NCI-H524 (cell line): ENCODE data around the gene UBAC1.

Experiments used
- DNase-seq, 2 experiments: peaks; one replicate each; lab custom pipeline; 2025; lab: John Stamatoyannopoulos, UW

The UBAC1 gene, protein sequence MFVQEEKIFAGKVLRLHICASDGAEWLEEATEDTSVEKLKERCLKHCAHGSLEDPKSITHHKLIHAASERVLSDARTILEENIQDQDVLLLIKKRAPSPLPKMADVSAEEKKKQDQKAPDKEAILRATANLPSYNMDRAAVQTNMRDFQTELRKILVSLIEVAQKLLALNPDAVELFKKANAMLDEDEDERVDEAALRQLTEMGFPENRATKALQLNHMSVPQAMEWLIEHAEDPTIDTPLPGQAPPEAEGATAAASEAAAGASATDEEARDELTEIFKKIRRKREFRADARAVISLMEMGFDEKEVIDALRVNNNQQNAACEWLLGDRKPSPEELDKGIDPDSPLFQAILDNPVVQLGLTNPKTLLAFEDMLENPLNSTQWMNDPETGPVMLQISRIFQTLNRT

DNA sequence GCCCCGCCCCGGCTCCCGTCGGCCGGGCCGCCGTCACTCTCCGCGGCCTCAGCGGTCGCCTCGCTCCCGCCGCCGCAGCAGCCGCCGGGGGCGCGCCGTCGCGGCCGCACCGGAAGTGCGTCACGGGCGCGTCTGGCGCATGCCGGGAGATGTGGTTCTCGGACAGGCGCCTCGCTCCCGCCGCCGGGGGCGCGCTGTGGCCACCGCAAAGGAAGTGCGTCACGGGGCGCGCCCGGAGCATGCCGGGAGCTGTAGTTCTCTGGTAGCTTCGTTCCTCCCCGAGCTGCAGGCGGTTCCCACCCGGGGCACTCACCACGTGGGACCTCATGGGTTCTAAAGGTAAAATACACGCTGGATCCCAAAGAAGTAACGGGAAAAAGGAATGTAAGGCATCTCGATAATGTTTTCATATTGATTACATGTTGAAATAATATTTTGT, at the start of gene UBAC1:
UBAC1 (minus strand) TSS at position 97 of the 439 bp plus-strand sequence. CDS start 211 bp downstream, outside the sequence.
- peak; percentile 94 to 98 for DNase-seq

DNA sequence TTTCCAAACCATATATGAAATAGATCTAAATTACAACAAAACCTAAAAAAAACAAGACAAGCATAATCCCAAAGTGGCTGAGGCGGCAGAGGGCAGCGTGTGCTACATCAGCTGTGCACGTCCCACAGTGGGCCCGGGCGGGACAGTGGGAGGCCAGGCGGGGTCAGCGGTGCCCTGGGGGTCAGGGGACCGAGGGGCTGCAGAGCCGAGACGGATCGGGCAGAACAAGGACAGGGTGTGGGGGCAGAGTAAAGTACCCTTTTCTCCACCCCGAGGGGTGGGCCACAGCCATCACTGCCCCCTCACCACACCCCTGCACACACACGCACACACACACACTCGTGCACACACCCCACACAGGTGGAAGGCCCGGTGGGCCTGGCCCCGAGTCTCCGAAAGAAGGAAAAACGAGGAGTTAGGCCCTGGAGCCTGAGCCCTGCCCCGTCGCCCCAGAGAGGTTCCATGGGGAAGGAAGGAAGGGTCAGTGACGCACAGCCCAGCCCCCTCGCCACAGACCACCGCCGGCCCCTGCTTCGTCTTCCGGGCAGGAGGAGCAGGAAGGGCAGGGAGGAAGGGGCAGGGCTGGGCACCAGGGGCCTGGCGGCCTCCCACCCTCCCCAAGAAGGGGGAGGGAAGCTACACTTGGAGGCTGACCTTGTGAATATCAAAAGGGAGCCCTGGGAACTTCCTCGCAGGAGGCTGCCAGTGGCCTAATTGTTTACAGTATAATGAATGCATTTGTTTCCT, 49.6 kb upstream of the UBAC1 start:
- DNase-seq: no peak

DNA sequence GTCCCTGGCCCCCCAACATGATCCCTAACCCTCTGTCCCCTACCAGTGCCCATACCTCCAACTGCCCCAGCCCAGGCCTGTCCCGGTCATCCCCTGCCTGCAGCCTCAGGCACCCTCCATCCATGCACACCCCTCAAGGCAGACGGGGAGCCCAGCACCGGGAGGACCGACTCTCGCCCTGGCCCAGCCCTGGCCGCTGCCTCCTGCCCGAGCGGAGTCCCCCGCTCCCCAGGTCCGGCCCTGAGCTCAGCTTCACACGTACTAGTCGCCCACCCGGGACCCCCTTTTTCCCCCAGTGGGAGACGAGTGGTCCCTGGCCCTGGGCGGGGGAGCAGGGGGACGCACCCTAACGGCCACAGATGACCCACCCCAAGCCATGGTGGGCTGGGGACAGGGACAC, 49.0 kb upstream of the UBAC1 start:
- no peak for DNase-seq

DNA sequence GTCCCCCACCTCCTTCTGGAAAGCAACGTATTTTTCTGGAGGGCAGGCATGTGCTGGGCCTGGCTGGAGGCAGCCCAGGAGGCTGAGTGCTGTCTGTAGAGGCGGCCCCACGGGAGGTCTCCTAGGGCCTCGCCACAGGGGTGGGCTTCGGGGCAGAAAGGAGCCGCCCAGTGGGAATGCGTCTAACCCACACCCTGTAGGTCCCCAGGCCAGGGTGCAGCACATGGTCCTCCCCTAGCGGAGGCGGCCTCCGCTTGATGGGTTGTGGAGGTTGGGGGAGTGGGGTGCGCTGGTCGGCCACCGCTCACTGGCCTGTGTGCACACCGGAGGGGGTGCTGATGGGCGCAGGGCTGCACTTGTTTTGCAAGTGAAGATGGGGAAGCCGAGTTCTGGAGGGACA, 48.3 kb upstream of the UBAC1 start:
- no peak for DNase-seq

DNA sequence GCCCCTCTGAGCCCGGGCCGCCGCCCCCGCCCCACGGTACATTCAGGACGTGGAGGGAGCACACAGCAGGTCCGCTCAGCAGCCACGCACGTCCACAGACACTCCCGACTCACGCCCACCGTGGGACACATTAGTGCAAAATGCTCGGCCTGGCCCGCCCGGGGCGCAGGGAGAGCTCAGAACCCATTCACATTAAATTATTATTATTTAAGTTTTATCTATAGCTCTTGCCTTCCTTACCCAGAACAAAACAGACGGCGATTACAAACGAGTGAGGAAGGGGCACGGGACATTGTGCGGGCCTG, 47.5 kb upstream of the UBAC1 start:
- DNase-seq: no peak

DNA sequence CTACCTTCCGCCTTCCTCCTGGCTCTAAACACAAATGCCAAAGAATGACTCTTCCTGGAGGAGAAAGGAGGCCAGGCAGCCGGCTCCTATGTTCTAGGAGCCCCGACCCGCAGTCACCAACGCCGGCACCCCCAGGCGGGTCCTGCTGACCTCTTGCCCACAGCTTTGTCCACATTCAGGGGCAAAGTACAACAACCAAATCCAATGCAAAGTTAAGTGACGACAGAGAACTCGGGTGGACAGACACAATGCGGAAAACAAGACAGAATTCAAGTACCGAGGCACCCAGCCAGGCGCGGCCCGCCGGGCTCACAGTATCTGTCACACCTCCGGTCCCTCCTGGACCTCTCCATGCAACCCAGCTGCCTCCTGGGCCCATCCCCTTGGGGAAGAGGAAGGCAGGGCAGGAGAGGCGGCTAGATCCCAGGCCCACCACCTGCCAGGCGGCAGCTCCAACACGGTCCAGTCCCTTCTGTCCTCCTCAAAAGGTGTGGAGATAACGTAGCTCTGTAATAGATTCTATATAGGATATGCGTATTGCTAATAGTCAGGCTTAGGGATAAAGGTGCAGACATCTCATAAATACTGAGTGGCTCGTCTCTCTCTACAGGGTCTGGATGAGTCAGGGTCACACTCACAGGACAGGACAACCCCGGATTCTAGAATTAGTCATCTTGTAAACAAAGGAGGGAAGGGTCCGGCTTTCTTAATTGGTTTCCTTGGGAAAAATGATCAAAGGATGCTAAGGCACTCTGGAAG, 46.9 kb upstream of the UBAC1 start:
- no peak for DNase-seq

DNA sequence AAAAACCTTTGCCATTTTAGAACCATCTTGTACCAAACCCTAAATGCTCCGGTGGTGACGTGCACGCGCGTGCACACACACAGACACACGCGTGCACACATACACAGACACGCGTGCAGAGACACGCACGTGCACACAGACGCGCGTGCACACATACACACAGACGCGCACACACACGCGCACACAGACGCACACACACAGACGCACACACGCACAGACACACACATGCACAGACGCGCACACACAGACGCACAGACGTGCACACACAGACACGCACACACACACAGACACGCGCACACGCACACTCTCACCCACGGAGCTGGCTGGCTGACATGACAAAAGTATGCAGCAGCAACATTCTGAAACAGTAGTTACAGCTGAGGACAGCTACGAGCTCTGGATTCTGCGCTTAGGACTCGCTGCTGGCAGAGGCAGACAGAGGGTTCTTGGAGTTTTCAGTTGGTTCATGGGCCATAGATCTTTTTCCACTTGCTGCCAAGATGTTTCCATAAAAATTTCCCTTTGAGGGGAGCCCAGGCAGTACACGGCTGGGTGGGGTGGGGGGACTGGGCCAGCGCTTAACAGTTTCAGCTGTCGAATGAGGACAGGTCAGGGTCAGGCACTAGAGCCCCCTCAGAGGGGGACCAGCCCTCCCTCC, 46.2 kb upstream of the UBAC1 start:
- no peak for DNase-seq

DNA sequence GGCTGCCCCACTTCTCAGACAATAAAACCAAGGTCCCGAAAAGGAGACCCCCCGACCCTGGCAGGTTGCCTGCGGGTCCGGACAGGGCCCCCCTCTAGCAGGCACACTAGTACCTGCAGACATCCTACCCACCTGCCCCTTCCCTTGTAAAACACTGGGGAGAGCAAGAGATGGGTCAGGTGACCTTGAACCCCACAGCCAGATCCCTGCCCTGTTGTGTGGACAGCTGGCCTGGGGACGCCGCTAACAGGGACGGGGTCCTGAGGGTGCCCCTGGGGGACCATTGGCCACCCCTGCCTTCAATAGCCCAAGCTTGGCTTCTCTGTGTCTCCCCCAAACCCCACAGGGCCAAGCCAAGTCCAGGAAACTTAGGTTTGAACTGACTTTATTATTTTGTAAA, 45.0 kb upstream of the UBAC1 start:
- no peak for DNase-seq

DNA sequence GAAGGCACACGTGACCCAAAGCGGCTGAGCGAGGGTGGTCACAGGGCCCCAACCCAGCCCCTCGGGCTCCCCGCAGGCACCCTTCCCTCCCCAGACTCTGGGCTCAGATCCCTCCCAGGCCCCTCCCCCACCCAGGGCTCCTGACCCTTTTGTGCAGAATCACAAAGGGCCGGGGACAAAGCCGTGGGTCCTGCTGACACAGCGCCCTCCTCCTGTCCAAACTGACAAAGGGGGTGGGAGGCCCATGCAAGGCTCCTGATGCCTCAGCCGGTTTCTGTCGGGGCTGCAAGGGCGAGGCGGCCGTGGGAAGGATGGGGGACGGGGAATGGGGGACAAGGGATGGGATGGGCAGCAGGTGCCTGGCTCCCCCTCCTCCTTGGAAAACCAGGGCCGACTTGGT, 43.5 kb upstream of the UBAC1 start:
- no peak for DNase-seq

DNA sequence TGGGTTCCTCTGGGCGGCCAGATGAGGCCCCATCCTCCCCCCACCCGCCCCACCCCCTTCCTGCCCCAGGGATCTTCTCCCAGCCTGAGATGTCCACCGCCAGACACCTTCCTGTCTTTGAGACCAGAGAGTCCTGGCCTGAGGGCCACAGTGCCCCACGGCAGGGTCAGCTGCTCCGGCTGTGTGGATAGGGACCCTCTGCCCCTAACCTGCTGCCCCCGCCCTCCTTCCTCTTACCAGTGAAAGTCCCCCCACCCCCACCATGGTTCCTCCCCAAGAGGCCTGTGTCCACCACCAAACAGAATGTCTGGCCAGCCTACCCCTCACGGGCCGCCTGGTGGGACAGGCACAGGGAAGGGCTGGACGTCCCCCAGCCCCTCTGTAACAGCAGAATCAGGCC, 43.0 kb upstream of the UBAC1 start:
- DNase-seq: no peak

DNA sequence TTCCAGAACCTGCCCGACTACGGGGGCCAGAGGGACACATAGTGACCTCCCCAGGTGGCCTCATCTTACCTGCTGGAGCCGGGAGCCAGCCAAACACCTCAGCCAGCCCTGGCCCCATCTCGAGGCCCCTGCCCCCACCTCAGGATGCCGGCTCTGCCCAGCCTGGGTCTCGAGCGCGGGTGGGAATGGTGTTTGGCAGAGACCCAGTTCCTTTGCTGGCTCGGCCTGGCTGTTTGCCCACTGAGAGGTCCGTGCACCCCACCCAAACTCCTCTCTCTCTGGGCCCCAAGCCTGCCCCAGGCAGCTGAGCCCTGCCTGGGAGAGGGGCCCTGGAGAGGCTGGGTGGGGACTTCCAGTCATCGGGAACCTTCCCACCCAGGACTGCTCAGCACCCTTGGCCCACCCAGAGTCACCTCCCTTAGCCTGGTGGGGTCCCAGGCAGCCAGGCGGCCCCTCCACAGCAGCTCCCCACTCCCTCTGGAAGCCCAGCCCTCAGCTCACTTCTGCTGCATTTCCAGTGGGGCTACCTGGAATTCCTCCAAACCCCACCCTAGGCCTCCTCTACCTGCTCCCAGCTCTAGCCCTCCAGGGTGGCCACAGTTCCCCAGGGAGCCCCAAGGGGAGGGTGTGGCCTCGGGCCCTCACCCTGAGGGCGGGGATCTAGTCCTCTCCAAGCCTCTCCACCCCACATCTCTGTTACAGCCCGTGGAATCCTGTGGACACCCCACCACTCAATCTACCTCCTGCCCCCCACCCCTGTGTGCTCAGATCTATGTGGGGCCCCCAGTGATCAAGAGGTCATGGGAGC, 42.4 kb upstream of the UBAC1 start:
- no peak for DNase-seq

DNA sequence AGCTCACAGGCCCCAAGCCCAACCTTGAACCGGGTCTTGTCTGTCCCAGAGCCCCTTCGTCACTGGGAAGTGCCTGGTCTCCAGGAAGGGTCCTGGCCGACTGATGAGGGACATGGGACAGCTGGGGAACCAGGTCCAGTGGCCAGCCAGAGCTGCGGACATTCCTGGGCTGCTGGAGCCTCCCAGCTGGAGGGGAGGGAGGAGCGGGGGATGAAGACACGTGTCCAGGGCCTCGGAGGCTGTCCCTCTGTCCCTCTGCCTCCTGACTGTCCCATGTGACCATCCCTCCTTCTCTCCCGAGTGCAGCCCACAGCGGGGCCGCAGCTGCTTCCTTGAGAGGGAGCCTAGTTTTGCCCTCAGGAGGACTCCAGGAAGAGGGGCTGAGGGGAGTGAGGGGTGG, 41.7 kb upstream of the UBAC1 start:
- DNase-seq: no peak

DNA sequence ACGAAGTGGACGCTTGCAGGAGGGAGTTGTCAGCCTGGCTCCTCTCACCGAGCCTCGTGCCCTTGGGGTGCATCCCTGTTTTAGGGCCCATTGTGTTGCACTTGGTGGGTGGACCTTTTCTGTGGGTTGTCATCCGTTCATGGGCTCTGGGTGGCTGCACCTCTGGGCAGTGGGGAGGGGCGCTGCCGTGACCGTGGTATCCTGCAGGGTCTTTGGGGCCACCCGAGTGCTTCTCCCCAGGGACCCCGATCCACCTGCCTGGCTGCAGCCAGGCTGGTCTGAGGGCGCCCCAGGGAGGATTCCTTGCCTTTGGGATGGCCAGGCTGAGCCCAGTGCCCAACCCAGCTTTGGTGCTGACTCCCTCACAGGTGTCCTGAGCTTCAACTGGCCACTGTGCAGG, 41.0 kb upstream of the UBAC1 start:
- no peak for DNase-seq

DNA sequence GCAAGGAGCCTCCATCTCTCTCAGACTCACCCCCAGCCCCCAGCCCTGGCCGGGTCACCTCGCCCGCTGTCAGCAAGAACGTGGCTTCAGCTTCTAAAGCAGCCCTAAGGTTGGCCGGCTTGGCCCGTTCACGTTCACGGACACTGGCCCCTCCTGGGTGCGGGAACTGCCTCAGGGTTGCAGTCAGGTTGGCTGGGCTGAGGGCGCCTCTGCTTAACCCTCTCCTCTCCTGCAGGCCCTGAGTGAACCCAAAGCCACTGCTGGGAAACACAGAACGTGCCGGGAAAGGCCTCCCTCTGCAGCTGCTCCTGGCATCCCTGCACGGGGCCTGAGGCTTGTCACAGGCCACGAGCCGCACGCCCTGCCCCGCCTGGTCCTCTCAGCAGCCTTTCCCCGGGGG, 40.1 kb upstream of the UBAC1 start:
- no peak for DNase-seq

DNA sequence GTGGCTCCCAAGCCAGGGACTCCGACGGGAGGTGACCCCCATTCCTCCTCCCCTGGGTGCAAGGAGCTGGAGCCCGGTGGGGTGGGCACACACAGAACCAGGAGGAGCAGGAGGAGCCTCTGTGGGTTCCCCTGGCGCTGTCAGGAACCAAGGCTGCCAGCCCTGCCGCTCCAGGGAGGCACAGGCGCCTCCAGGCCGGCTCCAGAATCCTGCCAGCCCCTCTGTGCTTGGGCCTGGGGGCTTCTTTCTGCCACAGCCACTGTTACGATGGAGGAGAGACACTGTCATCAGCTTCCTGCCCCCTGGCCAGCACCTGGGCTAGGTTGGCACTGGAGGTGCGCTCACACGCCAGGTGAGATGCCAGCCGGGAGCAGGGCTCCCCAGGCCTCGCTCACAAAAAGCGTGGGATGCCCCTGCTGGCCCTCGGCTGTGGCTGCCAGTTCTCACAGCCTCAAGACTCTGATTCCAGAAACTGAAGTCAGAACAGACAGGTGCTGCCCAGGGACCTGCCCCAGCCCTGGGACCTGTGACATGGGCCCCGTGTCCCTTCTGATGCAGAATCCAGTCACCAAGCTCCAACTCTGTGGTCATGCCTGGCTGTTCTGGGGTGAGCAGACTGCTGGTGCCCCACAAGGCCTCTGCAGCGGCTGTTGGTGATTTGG, 37.4 kb upstream of the UBAC1 start:
- no peak for DNase-seq

DNA sequence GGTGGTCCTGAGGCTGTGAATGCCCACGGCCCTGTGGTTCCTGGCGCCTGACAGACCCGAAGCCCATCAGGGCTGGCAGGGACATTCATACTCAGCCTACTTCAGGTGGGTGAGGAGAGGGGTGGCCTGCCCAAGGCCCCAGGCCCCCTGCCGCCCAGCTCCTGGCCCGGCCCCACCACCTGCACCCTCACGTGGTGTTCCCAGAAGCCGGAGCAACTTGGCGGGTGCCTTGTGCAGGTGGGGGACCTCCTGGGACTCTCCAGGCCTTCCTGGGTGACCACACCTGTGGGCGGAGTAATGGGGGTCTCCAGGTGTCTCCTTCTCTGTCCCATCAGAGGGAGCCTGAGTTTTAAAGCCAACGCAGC, 36.8 kb upstream of the UBAC1 start:
- no peak for DNase-seq

DNA sequence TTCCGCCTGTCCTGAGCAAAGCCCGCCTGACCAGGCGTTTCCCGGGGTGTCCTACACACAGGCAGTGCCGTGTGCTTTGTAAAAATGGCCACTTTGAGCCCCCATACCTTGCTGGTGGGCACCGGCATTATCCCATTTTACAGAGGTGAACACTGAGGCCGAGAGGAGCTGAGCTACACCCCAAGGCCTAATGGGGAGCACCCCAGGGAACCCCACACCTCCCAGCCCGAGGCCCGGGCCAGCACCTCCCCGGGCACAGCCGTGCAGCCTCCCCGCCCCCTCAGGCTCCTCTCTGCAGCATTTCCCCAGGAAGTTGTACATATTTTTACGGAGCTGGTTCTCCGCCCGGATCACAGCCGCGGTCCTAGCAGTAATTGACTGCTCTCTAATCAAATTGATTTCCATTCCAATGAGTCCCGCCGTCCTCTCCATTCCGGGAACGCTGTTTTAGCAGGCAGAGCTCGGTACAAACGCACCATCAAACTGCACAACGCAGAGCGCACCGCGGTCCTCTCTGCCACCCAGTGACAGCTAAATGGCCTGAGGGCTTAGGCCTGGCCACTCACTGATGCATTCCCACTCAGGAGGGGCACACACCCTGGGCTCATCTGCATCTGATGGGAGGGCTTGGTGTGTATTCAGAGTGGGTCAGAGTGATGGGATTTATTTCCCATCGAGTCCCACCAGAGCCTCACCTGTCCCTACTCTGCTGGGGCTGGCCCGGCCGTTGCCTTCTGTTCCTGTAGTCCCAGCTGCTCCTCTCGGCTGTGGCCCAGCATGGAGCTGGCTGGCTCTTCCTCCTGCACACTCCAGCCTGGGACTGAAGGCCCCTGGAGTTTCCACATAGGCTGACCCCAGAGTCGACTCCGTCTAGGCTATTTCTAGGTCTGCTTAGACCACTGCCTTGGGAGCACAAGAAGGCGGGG, 36.2 kb upstream of the UBAC1 start:
- no peak for DNase-seq

DNA sequence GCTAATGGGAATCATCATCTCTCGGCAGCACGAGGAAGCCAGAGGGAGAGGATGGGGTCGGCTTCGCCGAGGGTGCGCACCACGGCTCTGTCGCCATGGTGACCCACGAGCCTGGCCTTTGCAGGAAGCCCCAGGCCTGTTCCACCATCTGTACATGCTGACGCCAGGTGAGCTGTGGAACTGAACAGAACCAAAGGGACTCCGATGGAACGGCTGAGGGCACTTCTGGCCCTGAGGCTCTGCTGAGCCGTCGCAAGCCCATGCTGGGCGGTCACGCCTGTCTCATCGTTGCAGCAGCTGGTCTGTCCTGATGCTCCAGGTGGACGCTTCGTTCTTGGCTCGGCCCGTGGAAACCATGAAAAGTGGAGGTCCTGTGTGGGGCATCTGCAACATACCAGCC, 34.6 kb upstream of the UBAC1 start:
- peak; percentile 49 to 72 for DNase-seq

DNA sequence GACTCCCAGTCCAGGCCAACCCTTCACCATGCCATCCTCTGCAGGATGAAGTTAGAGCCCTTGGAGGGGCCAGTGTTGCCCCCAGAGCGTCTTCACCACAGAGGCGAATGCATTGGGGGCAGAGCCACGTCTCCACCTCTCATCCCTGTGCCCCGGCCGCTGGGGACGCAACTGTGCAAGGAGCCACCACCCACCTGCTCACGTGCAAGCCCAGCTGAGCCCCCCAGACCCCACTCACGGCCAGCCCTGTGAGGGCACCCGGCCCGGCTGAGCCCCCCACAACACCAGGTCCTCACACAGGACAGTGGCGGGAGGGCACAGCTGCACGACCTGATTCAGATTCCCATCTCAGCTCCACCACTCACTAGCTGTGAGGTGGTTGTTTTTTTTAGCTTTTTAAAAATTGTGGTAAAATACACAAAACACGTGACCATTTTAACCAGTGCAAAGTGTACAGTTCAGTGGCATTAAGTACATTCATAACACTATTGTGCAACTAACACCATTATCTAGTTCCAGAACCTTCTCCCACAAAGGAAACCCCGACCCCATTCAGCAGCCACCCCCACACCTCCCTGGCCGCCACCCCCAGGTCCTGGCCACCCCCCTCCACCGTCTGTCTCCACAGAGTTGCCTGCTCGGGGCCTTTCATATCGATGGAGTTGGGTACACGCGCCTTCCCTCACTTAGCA, 33.5 kb upstream of the UBAC1 start:
- no peak for DNase-seq
